Ishikawa (cell line): ENCODE data around the gene TMEM59L.

Experiments
- CEBPB ChIP-seq: IDR thresholded peaks from 2 replicates; pipeline ENCODE4 v1.6.1; 2012
- CREB1 ChIP-seq: IDR thresholded peaks from 2 replicates; pipeline ENCODE4 v1.6.1; 2012; ENCODE audit warnings: low read depth
- EGR1 ChIP-seq: IDR thresholded peaks from 2 replicates; pipeline ENCODE4 v1.6.1; 2012
- EP300 ChIP-seq: IDR thresholded peaks from 2 replicates; pipeline ENCODE4 v1.6.1; 2012; ENCODE audit warnings: borderline replicate concordance
- FOXM1 ChIP-seq: IDR thresholded peaks from 2 replicates; pipeline ENCODE4 v1.6.1; 2012; ENCODE audit warnings: low read depth, borderline replicate concordance
- MAX ChIP-seq: IDR thresholded peaks from 2 replicates; pipeline ENCODE4 v1.6.1; 2012
- NFIC ChIP-seq: IDR thresholded peaks from 2 replicates; pipeline ENCODE4 v1.6.1; 2012
- RAD21 ChIP-seq: IDR thresholded peaks from 2 replicates; pipeline ENCODE4 v1.6.1; 2012; ENCODE audit warnings: low read depth
- REST ChIP-seq: IDR thresholded peaks from 2 replicates; pipeline ENCODE4 v1.6.1; 2012; ENCODE audit warnings: low read depth, mild to moderate bottlenecking
- TAF1 ChIP-seq: IDR thresholded peaks from 2 replicates; pipeline ENCODE4 v1.6.1; 2012; ENCODE audit warnings: low read depth, mild to moderate bottlenecking
- TCF12 ChIP-seq: IDR thresholded peaks from 2 replicates; pipeline ENCODE4 v1.6.1; 2012; ENCODE audit warnings: low read depth
- TEAD4 ChIP-seq: IDR thresholded peaks from 2 replicates; pipeline ENCODE4 v1.6.1; 2012
- YY1 ChIP-seq: IDR thresholded peaks from 2 replicates; pipeline ENCODE4 v1.6.1; 2012; ENCODE audit warnings: low read depth
- ZBTB7A ChIP-seq: IDR thresholded peaks from 2 replicates; pipeline ENCODE4 v1.6.1; 2012; ENCODE audit warnings: low read depth
- TF ChIP-seq, protein P1 (sequence below): IDR thresholded peaks from 2 replicates; pipeline ENCODE4 v1.6.1; 2012

TMEM59L gene

GRCh38 chr19:18606281-18607225 lies 6.1 kb upstream of the TMEM59L start, which contains the start of gene CRLF1:
Gene CRLF1, minus strand, starts transcription at chr19:18606799. Its CDS starts 143 bp downstream, at chr19:18606656.
- TF ChIP-seq YY1 (no peak), REST (no peak), ZBTB7A (no peak; the same call in 1 of the 2 replicates), CEBPB (no peak), EGR1 (no peak), TCF12 (no peak), NFIC (no peak), TAF1 (no peak), FOXM1 (no peak), CREB1 (no peak)

DNA sequence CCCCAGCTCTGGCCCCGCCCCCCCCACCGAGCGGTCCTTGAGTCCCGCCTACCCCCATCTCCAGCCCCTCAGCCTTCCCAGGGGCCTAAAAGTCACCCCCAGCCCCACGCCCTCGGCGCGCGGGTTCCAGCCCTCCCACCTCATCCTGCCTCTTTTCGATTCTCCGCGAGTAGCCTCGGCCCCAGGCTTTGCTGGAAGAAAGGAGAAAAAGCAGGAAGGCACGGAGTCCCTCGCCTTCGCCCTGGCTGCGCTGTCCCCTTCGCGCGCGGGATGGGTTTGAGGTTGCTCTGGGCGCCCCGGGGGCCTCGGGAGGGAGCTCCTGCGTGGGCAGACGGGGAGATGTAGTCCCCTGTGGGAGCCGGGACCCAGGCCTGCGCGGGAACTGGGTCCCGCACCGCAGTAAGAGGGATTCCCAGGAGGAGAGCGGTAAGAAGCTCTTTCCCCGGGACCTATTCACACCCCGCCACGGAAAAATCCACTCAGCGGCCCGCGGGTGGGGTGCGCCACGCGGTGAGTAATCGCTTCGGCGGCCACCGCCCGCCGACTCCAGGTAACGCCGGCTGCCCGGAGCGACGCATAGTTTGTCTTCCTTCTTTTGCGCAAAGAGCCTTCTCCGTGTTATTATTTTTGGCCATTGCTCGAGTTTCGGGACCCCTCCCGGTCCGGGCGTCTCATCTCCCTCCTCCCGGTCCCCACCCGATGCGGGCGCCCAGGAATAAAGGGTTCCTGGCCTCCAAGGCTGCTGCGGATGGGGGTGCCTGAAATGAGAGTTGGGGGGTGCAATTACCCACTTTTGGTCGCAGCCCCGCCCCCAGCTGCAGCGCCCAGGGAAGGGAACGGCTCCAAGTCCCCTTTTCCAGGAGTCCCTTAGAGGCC lies 5.2 kb upstream of the TMEM59L start:
- TF ChIP-seq ZBTB7A: peak; percentile 64; the same call in 1 of the 2 replicates
- TF ChIP-seq, protein P1, sequence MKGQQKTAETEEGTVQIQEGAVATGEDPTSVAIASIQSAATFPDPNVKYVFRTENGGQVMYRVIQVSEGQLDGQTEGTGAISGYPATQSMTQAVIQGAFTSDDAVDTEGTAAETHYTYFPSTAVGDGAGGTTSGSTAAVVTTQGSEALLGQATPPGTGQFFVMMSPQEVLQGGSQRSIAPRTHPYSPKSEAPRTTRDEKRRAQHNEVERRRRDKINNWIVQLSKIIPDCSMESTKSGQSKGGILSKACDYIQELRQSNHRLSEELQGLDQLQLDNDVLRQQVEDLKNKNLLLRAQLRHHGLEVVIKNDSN: no peak

DNA sequence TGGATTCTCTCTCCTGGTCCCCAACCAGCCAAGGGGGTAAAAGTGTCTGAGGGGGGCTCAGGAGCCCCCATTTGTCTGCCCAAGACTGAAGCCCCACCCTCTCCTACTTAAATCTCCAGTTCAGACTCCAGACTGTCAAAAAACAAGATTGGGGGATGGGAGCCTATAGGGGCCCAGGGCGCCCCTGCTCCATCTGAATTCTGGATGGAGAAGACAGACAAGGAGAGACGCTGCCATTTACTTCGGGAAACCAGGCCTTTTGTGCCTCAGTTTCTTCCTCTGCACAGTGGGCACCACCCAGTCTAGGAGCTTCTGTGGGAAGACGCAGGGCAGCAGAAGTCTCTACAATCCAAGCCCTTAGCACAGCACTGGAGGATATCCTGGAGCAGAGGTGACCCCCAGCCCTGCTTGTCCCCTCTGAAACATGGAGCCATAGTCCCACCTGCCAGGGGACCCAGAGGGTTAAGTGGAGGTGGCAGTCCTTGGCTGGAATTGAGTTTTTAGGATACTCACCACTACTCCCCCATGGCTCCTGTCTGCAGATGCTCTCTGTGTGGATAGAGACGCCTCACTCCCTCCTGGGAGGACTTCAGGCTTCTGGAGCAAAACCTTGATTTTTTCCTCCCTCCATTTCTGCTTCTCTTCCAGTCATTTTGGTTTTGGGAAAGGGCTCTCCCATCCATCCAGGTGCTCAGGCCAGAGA lies 4.4 kb upstream of the TMEM59L start:
- TF ChIP-seq TEAD4: no peak
- no peak for TF ChIP-seq REST
- no peak for TF ChIP-seq NFIC
- no peak for TF ChIP-seq MAX
- TF ChIP-seq YY1: no peak
- TF ChIP-seq RAD21: no peak
- TF ChIP-seq EGR1: no peak
- no peak for TF ChIP-seq TAF1
- no peak for TF ChIP-seq ZBTB7A
- TF ChIP-seq, protein P1: no peak
- no peak for TF ChIP-seq TCF12
- no peak for TF ChIP-seq CREB1
- no peak for TF ChIP-seq CEBPB
- TF ChIP-seq EP300: no peak
- no peak for TF ChIP-seq FOXM1

DNA sequence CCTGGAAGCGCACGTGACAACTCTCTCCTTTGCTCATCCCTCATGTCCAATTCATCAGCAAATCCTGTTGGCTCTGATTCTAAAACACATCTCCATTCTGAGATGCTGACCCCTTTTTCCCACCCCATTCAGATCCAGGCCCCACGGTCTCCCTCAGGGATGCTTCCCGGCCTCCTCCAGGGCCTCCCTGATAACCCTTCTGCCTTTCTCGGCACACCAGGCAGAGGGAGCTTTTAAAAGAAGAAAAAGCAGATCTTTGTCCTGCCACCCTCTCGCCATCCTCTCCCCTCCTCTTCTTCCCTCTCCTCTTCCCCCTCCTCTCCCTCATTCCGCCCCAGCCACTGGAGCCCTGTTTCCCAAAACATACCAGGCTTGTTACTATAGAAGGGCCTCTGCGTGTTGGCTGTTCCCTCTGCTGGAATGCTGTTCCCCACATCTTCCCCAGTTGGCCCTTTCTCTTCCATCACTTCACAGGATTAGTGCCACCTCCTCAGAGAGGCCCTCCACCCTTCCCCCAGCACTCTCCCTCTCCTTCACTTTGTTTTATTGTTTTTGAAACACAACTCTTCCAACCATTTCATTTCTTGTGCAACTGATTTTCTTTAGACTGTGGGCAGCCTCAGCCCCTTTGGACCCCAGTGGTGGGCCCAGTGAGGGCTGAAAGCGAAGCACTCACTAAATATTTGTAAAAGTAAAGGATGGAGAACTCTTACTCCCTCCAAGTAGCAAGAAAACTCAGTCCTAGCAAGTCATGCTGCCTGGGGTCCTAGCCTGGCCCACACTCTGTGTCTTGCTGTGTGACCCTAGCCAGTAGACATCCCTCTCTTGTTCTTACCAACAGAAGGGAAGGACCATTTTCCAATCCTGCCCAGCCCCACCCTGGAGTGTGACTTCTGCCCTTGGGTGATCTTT lies 3.6 kb upstream of the TMEM59L start:
- TF ChIP-seq CEBPB (no peak), FOXM1 (no peak), CREB1 (no peak), TCF12 (no peak), TAF1 (no peak), ZBTB7A (no peak), EP300 (no peak), EGR1 (no peak)
